Prostate gland (tissue), 2 donors: ENCODE measurements around the gene RCOR1.

ENCODE experiments used
- POLR2A ChIP-seq: fragments of 450-650 bp; IDR thresholded peaks from one replicate; pipeline ENCODE4 v1.6.1; 2016; ENCODE audit warnings: antibody characterized with exemption, mild to moderate bottlenecking
- POLR2AphosphoS5 ChIP-seq: sonication (generic); formaldehyde crosslinking; IDR thresholded peaks from one replicate; pipeline ENCODE4 v1.6.1; 2017; ENCODE audit warnings: antibody characterized with exemption
- TF ChIP-seq, protein P1 (sequence below), 4 experiments: fragments of 200-600 bp in 2 of 4; fragments of 450-650 bp in 2 of 4; sonication (generic) in 2 of 4; IDR thresholded peaks; 1 replicate in 3 of 4; 2 replicates in 1 of 4; pipeline ENCODE4 v1.5.1; 2016 to 2019; ENCODE audit warnings: antibody characterized with exemption in 4 of 4, mild to moderate bottlenecking in 2 of 4, moderate library complexity in 2 of 4

DNA sequence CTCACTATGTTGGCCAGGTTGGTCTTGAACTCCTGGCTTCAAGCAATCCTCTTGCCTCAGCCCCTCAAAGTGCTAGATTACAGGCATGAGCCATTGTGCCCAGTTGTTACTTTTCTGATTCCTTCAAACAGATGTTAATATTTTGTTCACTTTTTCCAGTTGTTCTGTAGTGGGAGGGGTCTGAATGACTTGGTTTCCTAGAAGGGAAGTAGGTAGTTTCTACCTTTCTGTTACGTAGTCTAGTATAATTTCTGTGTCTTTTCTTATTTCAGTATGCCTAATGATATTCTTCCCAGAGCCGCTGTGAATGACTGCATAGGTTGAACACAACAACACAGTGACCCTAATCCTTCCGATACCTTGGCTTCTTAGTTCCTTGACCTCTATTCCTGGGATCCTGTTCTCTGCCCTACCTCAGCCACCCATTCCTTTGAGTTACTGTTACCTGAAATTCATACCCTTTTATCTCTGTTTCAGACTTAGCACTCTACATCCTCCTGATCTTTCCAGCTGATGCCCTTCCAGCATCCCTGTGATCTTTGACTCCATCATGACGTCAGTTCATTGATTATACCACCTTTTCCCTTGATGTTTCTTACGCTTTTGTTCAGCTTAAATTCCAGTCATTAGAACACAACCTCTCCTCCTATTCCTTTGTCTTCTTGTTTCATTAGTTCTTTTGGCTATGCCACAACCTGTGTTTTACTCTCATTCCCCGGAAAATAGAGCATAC lies 33.3 kb downstream of the RCOR1 start:
- TF ChIP-seq POLR2A (no peak), POLR2AphosphoS5 (no peak)
- TF ChIP-seq, protein P1, sequence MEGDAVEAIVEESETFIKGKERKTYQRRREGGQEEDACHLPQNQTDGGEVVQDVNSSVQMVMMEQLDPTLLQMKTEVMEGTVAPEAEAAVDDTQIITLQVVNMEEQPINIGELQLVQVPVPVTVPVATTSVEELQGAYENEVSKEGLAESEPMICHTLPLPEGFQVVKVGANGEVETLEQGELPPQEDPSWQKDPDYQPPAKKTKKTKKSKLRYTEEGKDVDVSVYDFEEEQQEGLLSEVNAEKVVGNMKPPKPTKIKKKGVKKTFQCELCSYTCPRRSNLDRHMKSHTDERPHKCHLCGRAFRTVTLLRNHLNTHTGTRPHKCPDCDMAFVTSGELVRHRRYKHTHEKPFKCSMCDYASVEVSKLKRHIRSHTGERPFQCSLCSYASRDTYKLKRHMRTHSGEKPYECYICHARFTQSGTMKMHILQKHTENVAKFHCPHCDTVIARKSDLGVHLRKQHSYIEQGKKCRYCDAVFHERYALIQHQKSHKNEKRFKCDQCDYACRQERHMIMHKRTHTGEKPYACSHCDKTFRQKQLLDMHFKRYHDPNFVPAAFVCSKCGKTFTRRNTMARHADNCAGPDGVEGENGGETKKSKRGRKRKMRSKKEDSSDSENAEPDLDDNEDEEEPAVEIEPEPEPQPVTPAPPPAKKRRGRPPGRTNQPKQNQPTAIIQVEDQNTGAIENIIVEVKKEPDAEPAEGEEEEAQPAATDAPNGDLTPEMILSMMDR (IDR thresholded peaks at IDR 0.05) = no peak
